OCI-LY3 (cell line): ENCODE measurements around the gene CARD11.

Source experiments
- EZH2phosphoT487 ChIP-seq: fragments of 200-600 bp; shearing (Covaris generic); IDR thresholded peaks from 2 replicates; pipeline ENCODE4 v1.6.1; 2018; ENCODE audit warnings: antibody characterized with exemption, mixed run types, low read depth
- TF ChIP-seq, protein P1 (sequence below): fragments of 200-600, 300-600 bp; sonication (generic); IDR thresholded peaks from 2 replicates; pipeline ENCODE4 v1.5.1; 2014; ENCODE audit warnings: antibody characterized with exemption, low read length, low read depth

DNA sequence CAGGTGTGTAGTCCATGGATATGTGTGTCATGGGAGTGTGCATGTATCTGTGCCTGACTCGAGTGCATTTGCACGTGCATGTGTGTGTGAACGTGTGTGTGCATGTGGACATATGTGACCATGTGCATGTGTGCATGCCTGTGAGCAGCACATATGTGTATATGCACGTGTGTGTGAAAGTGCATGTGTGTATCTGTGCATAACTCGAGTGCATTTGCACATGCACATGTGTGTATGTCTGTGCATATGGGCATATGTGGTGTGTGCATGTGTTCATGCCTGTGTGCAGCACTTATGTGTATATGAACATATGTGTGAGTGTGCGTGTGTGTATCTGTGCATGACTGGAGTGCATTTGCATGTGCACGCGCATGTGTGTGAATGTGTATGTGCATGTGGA, 164.3 kb downstream of the CARD11 start:
- TF ChIP-seq, protein P1, sequence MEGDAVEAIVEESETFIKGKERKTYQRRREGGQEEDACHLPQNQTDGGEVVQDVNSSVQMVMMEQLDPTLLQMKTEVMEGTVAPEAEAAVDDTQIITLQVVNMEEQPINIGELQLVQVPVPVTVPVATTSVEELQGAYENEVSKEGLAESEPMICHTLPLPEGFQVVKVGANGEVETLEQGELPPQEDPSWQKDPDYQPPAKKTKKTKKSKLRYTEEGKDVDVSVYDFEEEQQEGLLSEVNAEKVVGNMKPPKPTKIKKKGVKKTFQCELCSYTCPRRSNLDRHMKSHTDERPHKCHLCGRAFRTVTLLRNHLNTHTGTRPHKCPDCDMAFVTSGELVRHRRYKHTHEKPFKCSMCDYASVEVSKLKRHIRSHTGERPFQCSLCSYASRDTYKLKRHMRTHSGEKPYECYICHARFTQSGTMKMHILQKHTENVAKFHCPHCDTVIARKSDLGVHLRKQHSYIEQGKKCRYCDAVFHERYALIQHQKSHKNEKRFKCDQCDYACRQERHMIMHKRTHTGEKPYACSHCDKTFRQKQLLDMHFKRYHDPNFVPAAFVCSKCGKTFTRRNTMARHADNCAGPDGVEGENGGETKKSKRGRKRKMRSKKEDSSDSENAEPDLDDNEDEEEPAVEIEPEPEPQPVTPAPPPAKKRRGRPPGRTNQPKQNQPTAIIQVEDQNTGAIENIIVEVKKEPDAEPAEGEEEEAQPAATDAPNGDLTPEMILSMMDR = no peak
- TF ChIP-seq EZH2phosphoT487 = no peak
